SKM-1 (cell line): ENCODE measurements around the gene CD82.
A peak's percentile ranks its signal among the peaks of the same experiment; 100 is the strongest.

Source experiments
- DNase-seq: peaks from one replicate; lab custom pipeline; 2025; ENCODE audit not compliant: unreplicated experiment; lab: John Stamatoyannopoulos, UW

CD82 gene

DNA sequence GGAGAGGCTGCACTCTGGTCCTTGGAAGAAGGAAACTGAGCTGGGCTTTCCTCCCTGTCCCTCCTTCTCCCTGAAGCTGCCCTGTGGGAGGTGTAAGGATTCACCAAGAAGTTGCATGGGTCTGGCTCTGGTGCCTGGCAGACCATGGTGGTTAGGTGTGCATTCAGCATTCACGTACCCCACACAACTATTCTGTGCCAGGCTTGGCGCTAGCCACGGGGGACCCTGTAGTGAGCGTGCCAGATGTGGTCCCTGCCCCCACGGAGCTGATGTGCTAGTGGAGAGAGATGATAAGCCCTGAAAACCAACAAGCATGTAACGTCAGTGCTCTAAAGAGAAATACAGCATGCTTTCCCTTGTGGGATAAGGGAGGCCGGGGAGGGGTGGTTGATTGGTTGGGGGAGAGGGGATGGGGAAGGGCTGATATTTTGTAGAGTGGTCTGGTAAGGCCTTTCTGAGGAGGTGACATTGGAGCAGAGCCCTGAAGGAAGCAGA, 48.9 kb downstream of the CD82 start:
- no peak for DNase-seq

DNA sequence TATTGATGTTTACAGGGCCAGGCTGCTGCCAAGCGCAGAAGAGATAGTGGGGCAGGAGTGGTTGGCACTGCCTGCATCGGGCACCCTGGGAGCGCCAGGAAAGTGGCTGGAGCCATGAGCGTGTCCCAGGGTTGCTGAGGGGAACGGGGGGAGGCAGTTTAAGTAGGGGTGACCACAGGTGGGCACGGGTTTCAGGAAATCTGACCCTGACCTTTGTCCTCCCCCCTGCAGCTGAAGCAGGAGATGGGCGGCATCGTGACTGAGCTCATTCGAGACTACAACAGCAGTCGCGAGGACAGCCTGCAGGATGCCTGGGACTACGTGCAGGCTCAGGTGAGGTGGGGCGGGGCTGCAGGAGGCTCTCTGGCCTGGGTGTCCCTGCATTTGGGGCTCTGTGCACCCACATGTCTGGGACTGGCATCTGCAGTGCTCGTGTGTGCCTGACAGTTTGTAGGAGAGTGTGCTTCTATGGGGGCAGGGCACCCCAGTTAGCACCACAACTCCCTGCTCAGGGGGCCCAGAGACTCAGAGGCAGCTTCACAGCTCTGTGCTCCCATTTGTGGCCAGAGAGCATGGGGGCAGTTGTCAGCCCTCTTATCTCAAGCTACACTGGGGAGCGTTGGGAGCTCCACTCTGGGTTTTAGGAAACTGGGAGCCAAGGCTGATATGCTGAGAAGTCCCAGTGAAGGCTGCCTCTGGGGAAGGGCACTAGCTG, 49.7 kb downstream of the CD82 start:
- DNase-seq, result no peak

DNA sequence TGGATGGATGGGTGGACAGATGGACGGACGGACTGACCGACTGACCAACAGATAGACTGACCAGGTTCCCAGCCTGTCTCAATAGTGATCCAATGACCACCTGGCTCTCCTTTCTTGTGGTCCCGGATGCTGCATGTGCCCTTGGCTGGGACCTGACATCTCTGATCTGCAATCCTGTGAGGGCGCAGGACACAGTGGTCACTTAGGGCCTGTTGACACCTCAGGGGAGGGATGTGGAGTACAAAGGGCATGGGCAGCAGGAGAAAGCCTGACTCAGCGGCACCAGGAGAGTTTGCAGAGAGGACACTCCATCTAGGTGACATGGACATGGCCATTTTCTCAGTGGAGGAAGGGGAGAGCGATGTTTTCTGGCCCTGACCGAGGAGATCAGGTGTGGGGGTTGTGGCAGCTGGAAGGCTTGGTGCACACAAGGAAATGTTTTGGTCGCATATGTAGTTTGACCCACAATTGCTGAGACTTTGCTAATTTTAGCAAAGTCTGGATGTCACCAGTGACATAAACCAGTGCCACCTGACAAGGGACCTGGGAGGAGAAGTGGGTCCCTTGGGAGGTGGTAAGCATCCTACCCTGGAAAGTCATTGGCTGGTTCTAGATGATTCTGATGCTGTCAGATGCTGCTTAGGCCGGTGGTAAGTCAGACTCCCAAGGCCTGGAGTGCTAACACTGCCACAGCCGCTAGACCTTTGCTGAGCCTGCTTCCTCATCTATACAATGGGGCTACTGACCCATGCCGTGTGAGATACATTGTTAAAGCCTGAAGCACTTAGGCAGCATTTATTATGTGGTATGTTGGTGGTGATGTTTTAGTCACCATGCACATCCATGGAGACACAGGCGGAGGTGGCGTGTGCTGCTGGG, 50.7 kb downstream of the CD82 start:
- no peak for DNase-seq

DNA sequence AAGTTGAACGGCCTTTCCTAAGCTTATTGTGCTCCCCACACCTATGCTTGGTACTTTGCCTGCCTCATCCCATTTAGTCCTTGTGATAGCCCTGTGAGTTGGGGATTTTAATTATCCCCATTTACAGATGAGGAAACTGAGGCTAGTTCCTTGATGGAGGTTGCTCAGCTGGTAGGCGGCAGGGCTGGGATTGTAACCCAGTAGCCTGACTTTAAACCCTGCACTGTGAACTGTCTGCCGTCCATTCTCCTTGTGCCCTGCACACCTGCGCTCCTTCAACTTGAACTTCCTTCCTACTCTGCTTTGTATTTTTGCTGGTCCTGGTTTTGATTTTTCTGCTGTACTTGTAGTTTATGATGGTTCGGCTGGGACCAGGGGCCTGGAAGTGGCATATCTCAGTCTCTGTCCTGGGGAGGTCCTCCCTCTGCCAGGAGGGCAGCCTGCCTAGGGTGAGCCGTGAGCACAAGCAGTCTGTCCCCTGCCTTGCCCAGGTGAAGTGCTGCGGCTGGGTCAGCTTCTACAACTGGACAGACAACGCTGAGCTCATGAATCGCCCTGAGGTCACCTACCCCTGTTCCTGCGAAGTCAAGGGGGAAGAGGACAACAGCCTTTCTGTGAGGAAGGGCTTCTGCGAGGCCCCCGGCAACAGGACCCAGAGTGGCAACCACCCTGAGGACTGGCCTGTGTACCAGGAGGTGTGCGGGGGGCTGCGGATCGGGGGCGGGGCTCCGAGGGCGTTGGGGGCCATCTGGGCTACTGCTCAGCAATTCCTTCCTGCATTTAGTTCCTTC, 52.4 kb downstream of the CD82 start:
- no peak for DNase-seq

DNA sequence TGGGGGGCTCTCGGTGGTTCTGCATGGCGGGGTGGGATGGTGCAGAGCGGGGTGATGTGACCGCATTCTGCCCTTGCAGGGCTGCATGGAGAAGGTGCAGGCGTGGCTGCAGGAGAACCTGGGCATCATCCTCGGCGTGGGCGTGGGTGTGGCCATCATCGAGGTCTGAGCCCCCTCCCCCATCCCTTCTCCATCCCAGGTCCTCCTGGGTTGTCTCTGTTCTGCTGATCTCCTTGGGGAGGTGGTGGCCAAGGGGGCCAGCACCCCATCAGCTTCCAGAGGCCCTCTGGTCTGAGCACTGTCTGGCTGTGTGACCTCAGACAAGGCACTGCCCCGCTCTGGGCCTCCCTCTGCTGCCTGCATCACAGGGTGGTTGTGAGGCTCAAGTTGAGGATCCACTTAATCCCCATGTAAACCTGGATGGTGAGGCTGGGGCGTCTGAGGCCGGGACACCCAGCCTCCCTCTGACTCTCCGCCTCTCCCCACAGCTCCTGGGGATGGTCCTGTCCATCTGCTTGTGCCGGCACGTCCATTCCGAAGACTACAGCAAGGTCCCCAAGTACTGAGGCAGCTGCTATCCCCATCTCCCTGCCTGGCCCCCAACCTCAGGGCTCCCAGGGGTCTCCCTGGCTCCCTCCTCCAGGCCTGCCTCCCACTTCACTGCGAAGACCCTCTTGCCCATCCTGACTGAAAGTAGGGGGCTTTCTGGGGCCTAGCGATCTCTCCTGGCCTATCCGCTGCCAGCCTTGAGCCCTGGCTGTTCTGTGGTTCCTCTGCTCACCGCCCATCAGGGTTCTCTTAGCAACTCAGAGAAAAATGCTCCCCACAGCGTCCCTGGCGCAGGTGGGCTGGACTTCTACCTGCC, 53.3 kb downstream of the CD82 start:
- DNase-seq, result no peak

DNA sequence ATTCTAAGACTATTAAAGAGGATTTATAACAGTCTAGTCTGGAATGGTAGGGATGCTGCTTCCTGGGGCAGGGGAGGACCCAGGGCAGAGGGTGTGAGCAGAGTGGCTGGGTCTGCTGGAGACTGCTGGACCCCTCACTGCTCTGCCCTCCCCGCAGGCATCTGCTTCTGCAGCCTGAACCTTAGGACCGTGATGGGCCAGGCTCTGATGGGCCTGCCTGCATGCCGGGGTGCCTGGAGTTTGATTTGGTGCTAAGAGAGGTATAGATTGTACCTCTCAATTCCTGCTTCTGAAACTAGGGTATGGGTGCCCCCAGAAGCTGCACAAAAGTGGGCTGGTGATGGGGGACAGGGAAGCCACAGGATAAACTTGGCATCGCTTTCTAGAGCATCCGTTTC, 54.9 kb downstream of the CD82 start:
- DNase-seq, result no peak

DNA sequence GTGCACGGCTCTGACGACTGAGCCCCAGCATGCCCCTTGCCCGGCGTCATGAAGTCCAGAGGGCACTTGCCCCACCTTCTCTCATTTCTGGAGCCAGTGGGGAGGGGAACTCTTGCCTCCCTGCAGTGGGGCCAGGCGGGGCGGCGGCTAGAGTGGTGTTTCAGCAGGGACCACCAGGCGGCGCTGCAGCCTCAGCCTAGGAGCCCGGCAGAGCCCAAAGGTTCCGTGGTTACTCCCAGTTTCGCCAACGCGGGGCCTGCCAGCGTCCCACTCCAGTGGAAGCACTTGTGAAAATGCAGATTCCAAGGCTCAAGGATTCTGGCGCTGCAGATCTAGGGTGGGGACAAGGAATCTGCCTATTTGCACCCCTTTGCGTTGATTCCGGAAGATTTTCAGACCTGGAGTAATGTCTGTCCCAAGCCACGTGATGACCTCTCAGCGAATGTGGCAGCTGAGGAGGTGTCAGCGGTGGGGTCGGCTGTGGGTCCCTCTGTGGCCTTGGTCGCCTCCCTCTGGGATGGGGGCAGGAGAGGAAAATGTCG, 55.7 kb downstream of the CD82 start:
- peak; percentile 18 for DNase-seq

DNA sequence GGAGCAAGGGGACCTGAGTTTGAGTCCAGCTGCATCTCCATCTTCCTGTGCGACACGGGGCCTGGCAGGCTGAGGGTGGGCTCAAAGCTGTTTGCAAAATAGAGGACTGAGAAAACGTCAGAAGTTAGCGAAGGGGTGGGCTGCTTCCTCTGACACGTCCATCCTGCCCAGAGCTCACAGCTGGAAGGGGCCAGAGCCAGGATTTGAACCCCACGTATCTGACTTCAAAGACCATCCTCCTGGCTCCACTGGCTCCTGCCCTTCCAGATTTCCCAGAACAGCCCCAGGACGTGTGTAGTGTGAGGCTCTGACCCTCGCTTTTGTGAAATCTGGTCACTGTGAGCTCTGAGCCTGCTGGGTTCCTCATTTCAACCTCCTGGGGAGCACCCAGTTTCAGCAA, 56.3 kb downstream of the CD82 start:
- no peak for DNase-seq

DNA sequence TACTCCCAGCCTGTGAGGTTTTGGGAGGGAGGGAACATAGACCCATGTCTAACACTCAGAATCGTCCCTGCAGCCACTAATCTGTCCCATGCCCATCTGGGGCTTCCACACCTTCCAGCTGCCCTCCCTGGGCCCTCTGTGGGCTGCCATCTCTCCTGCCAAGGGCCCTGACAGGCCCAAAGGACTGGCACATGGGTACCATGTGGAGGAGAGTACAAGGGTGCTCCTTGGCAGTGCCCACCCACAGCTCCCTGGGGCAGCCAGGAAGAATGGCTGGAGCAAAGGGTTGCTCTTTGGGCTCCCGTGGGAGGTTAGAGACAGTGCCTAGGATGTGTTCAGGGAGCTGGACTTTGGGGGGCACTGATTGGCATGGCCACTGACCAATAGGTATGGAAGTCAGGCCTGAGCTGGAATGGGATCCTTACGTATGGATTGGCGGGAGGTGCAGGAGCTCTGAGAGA, 56.8 kb downstream of the CD82 start:
- no peak for DNase-seq

DNA sequence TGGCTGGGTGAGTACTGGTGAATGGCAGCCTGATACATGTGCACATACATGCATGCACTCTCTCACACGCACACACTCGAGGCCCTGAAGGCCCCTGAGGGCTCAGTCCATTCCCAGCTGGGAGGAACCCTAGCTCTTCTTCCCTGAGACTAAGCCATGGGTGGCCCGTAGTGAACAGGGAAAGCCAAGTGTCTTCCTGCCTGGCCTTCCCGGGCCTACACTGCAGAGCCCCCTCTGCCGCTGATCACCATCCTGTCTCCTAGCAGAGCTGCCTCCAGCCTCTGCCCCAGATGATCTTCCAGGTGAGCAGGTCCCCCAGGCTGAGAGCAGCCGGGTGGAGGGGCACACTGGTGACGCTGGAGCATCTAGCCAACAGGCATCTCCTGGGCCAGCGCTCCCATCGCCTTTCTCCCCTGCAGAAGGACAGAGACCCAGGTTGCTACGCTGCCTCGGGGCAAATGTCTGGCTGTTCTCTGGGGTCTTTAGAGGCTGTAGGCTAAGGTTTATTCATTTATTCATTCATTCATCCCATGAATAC, 57.3 kb downstream of the CD82 start:
- DNase-seq, result no peak

DNA sequence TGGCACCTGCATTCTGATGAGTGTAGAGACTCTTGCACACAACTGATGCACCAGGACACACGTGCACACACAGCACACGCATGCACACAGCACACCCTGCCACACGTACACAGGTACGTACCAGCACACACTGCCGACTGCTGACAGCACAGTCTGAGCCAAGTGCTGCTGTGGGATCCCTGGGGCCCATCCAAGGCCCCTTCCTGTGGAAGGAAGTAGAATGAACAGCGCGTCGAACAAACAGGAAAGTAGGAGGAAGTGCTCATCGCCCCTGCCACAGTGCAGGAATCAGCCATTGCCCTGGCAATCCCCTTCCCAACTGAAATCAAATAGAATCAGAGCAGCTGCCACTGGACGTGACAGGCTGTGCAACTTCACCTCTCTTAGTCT, 57.9 kb downstream of the CD82 start:
- no peak for DNase-seq

DNA sequence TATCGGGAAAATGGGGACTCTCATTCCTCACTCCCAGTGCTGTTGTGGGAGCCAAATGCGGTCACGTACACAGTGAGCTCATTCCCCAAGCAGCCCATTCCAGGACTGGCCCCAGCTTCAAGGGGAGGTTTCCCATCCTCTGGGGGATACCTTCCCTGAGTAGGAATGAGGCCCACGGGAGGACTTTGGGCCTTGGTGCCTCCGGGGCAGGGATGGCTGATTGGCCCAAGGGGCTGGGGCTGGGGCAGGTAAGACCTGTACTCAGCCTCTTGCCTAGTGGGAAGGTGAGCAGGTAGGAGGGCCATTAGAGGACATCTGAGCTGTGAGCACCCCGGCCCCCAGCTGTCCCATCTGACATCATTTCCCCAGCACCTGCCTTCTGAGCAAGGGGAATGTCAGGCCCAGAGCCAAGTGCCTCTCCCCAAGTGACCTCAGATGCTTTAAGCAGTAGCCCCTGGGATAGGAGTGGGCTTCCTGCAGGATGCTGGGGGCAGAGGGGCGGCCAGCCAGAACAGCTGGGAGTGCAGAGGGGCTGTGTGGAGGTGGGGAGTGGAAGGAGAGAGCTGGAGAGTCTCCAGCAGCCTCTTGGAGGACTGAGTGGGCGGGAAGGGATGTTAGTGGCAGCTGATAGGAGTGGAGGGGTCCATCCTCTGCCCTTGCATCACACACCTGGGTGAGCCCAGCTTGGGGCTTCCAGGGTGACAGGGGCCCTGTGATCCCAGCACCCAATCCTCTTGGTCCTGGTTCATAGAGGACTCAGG, 58.4 kb downstream of the CD82 start:
- DNase-seq, result no peak

DNA sequence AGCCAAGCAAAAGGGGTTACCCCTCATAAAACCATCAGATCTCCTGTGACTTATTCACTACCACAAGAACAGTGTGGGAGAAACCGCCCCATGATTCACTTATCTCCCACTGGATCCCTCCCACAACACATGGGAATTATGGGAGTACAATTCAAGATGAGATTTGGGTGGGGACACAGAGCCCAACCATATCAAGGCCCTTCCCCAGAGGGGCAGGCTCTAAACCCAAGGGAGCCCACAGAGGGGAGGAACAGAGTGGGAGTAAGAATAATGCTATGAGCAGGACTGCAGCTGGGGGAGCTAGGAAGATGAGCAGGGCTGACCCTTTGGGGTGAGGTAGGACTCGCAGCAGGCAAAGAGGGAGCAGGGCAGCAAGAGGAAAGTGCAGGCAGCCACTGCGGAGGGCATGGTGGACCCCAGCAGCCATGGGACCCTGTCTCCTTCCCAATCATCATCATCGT, 59.3 kb downstream of the CD82 start:
- no peak for DNase-seq

DNA sequence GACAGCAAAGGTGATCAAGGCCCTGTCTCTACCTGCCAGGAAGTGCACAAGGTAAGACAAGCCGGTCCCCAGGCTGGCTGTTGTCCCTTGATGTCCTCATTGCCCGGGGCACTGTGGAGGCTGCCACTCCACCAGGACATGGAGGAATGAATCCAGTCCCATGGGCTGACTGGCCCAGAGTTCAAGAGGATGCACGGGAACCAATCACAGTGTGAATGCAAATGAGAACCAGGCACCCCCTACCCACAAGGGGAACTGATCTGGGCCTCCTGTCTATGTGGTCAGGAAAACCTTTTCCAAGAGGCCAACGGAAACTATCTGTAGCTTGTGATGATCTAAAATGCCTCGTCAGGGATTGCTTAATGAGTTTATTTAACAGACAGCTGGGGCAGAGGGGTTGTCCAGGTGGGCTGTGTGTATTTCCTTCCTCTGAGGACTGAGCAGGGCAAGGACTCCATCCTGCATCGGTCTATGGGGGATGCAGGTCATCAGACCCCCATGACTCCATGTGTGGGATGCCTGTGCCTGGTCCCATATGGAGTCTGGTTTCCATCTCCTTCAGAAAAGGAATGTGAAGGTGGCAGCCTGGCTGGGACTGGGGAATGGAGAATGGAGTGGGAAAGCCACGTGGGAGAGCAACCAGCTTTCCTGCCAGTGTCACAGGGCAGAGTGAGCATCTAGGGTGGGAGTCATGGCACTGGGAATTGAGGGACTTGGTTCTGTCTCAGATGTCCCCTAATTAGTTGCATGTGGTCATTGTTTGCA, 60.5 kb downstream of the CD82 start:
- no peak for DNase-seq

DNA sequence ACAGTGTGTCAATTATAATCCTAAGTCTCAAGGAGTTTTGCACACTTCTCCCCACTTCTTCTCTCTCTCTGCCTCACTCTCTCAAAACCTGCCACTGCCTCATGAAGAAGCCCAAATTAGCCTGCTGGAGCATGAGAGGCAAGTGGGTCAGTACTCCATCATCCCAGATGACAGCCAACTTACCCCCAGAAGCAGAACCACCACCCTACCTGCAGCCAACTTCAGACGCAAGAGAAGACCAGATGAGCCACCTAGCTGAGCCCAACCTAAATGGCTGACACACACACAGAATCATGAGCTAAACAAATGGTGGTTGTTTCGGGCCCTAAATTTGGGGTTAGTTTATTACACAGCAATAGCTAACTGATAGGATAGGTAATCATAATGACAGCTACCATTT, 61.2 kb downstream of the CD82 start:
- no peak for DNase-seq

DNA sequence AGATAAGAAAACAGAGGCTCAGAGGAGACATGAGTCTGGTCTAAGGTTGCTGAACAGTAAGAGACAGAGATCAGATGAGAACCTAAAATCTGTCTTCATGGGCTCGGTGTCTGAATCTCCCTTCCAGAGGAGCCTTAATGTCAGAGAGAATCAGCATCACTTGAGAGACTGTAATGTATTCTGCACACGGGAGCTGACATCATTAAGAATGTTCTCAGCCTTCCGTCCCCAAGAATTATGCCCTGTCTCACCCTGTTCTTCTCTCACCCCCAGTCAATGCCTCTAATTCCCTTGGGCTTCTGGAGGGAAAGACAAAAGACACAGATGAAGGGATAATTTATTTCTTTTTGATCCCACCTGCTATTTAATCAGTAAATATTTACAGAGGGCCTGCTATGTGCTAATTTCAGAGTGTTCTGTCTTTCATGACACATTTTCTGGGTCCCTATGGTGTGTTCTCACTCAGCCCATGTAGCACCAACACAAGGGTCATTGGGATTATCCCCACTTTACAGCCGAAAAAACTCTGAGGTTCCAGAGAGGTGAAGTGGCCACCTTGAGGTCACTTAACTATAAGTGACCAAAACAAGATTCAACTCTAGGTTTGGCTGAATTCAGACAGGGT, 61.8 kb downstream of the CD82 start:
- DNase-seq, result no peak

DNA sequence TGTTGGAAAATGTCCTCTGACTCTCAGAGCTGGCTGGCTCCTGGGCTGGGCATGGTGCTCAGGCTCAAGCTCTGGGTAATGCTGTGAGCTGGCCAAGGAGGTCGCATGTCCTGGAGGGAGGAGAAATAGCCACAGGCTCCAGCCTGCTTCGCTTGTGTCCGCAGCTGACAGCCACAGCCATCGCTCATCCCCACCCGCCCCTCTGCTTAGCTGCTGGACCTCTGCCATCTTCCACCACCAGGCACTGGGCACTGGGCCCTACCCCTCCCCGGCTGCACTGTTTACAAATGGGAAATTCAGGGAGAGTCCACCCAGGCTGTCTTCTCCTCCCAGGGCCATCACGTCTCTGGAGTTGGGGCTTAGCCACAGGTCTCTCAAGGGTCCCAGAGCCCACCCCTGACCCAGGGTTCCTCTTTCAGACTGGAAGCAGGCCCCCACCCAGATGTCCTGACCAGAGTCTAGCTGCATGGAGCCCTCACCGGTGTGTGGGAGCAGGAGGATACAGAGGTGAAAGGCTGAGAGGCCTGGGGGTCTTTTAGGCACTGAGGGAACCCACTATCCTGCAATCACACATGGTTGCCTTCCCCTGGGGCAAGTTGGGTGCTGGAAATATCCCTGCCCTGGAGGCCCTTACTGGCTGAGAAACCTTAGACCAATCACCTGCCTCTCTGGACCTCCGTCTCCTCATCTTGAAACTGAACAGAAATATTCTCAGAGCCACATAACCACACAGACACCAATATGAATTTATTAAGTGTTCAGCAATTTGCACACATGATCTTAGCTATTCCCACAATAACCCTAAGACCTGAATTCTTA, 62.7 kb downstream of the CD82 start:
- DNase-seq, result no peak
